SK-N-SH (cell line): ENCODE results near the gene ABCA7. TPM values are rescaled to one million over a fixed set of nuclear protein-coding genes. Genes with fewer than 3 reads are reported as not detected.

Source experiments
- CTCF ChIA-PET: fragments of 300-600, 350-600 bp; formaldehyde crosslinking; extraction: SDS; loops from one replicate; lab custom pipeline; 2021; lab: Yijun Ruan, JAX
- POLR2A ChIA-PET: fragments of 350-600 bp; sonication (Branson Sonifier 250); formaldehyde crosslinking; extraction: SDS; loops from one replicate; lab custom pipeline; 2020; ENCODE audit warnings: antibody characterized with exemption, inconsistent platforms; lab: Yijun Ruan, JAX
- DNase-seq: peaks from one replicate; pipeline ENCODE4 v3.0.0; 2012
- H2AFZ ChIP-seq: fragments of 200-600 bp; sonication (generic); 2 replicates; pipeline ENCODE4 v1.8.1; 2016; ENCODE audit warnings: antibody characterized with exemption, mild to moderate bottlenecking, low read depth
- H3F3A ChIP-seq: fragments of 200-600 bp; sonication (generic); replicated peaks from 2 replicates; pipeline ENCODE3; 2016; ENCODE audit warnings: antibody characterized with exemption, mild to moderate bottlenecking; ENCODE audit not compliant: insufficient read depth
- H3K27ac ChIP-seq, 2 experiments: fragments of 200-500 bp in 1 of 2; fragments of 200-600 bp in 1 of 2; sonication (Bioruptor generic) in 1 of 2; sonication (generic), shearing (Covaris generic) in 1 of 2; 2 replicates each; pipeline versions ENCODE4 v1.5.1 to v1.6.1; 2014 to 2016; ENCODE audit warnings: low read depth in 2 of 2, inconsistent platforms in 1 of 2, low read length in 1 of 2, mild to moderate bottlenecking in 1 of 2, mixed read lengths in 1 of 2
- H3K27me3 ChIP-seq: fragments of 200-600 bp; sonication (generic), shearing (Covaris generic); 2 replicates; pipeline ENCODE4 v1.6.1; 2016; ENCODE audit warnings: mixed run types; ENCODE audit not compliant: insufficient read depth
- H3K36me3 ChIP-seq, 2 experiments: fragments of 200-500 bp in 1 of 2; fragments of 200-600 bp in 1 of 2; sonication (Bioruptor generic) in 1 of 2; sonication (generic) in 1 of 2; replicated peaks in 1 of 2; 2 replicates each; pipeline versions ENCODE3 to v1.5.1; 2014 to 2016; ENCODE audit warnings: low read length in 1 of 2, mild to moderate bottlenecking in 1 of 2; ENCODE audit not compliant: insufficient read depth in 2 of 2, control insufficient read depth in 1 of 2
- H3K4me1 ChIP-seq, 2 experiments: fragments of 200-500 bp in 1 of 2; fragments of 200-600 bp in 1 of 2; sonication (Bioruptor generic) in 1 of 2; sonication (generic), shearing (Covaris generic) in 1 of 2; 2 replicates each; pipeline versions ENCODE4 v1.5.1 to v1.6.1; 2014 to 2016; ENCODE audit warnings: low read depth in 1 of 2, low read length in 1 of 2, mixed run types in 1 of 2; ENCODE audit not compliant: insufficient read depth in 2 of 2, control insufficient read depth in 1 of 2
- H3K4me2 ChIP-seq: fragments of 200-600 bp; sonication (generic), shearing (Covaris generic); 2 replicates; pipeline ENCODE4 v1.6.1; 2017; ENCODE audit warnings: mixed run types
- H3K4me3 ChIP-seq, 2 experiments: fragments of 200-500 bp in 1 of 2; fragments of 200-600 bp in 1 of 2; sonication (Bioruptor generic) in 1 of 2; sonication (generic), shearing (Covaris generic) in 1 of 2; 2 replicates each; pipeline versions ENCODE4 v1.5.1 to v1.8.1; 2014 to 2016; ENCODE audit warnings: low read depth in 2 of 2, inconsistent platforms in 1 of 2, low read length in 1 of 2, mild to moderate bottlenecking in 1 of 2, mixed read lengths in 1 of 2, moderate library complexity in 1 of 2
- H3K79me2 ChIP-seq: fragments of 200-600 bp; sonication (generic); 2 replicates; pipeline ENCODE4 v1.8.1; 2017; ENCODE audit warnings: mild to moderate bottlenecking; ENCODE audit not compliant: insufficient read depth
- H3K9ac ChIP-seq: fragments of 200-600 bp; sonication (generic); 2 replicates; pipeline ENCODE4 v1.6.1; 2017; ENCODE audit warnings: mixed run types
- H3K9me2 ChIP-seq: fragments of 200-600 bp; sonication (generic); 2 replicates; pipeline ENCODE4 v1.6.1; 2017; ENCODE audit warnings: mixed run types
- H3K9me3 ChIP-seq: fragments of 200-600 bp; sonication (generic); 2 replicates; pipeline ENCODE4 v1.6.1; 2017; ENCODE audit warnings: mixed run types, mild to moderate bottlenecking, moderate library complexity
- H4K20me1 ChIP-seq: fragments of 200-600 bp; sonication (generic); 2 replicates; pipeline ENCODE4 v1.6.1; 2017; ENCODE audit warnings: mild to moderate bottlenecking, mixed run types; ENCODE audit not compliant: insufficient read depth
- ELF1 ChIP-seq: IDR thresholded peaks from 2 replicates; pipeline ENCODE4 v1.4.0; 2012
- EZH2phosphoT487 ChIP-seq: fragments of 200-600 bp; sonication (generic); IDR thresholded peaks from 2 replicates; pipeline ENCODE4 v1.6.1; 2017; ENCODE audit warnings: low read depth, mixed run types, mild to moderate bottlenecking, antibody characterized with exemption, moderate library complexity, borderline replicate concordance
- FOXJ3 ChIP-seq: sonication (generic); formaldehyde crosslinking; IDR thresholded peaks from 2 replicates; pipeline ENCODE4 v1.5.1; 2020; ENCODE audit warnings: mild to moderate bottlenecking, missing genetic modification reagents
- FOXM1 ChIP-seq: IDR thresholded peaks from 2 replicates; pipeline ENCODE4 v1.4.0; 2012; ENCODE audit warnings: low read depth, mild to moderate bottlenecking
- GATA2 ChIP-seq: sonication (generic); formaldehyde crosslinking; IDR thresholded peaks from 2 replicates; pipeline ENCODE4 v1.5.0; 2020; ENCODE audit warnings: mild to moderate bottlenecking, missing genetic modification reagents
- MXI1 ChIP-seq: IDR thresholded peaks from 2 replicates; pipeline ENCODE4 v1.6.1; 2012; ENCODE audit warnings: mild to moderate bottlenecking, low read depth, low read length, improper control_type of control experiment
- NFIC ChIP-seq: IDR thresholded peaks from 2 replicates; pipeline ENCODE4 v1.4.0; 2012; ENCODE audit warnings: borderline replicate concordance
- POLR2AphosphoS5 ChIP-seq: IDR thresholded peaks from 2 replicates; pipeline ENCODE4 v1.6.1; 2012; ENCODE audit warnings: low read depth, low read length
- RFX5 ChIP-seq: IDR thresholded peaks from 2 replicates; pipeline ENCODE4 v1.6.1; 2012; ENCODE audit warnings: mild to moderate bottlenecking, improper control_type of control experiment, low read length
- SIN3A ChIP-seq: IDR thresholded peaks from 2 replicates; pipeline ENCODE4 v1.6.1; 2012; ENCODE audit warnings: low read depth, mild to moderate bottlenecking, low read length, moderate library complexity, borderline replicate concordance
- SMC3 ChIP-seq: IDR thresholded peaks from 2 replicates; pipeline ENCODE4 v1.6.1; 2012; ENCODE audit warnings: low read depth, low read length, improper control_type of control experiment
- TAF1 ChIP-seq: IDR thresholded peaks from 2 replicates; pipeline ENCODE4 v1.6.1; 2012; ENCODE audit warnings: low read depth, mild to moderate bottlenecking, low read length, moderate library complexity, borderline replicate concordance
- TEAD4 ChIP-seq: IDR thresholded peaks from 2 replicates; pipeline ENCODE4 v1.4.0; 2012; ENCODE audit warnings: mild to moderate bottlenecking, borderline replicate concordance; ENCODE audit not compliant: insufficient read depth
- WGBS: methylation state at CpG from one replicate; pipeline ENCODE4 v1.1.6; 2017; ENCODE audit warnings: low lambda C conversion rate; 5-methylcytosine and 5-hydroxymethylcytosine counted together
- polyA plus RNA-seq, 3 experiments: library from polyadenylated mRNA; depleted of rRNA; stranded (reverse); fragments of >200 nt; gene quantifications; 2 replicates each; pipeline ENCODE4 v1.2.3, GENCODE V29; 2012
- TF ChIP-seq, protein P1 (sequence below): fragments of 150-350 bp; IDR thresholded peaks from 2 replicates; pipeline ENCODE4 v1.6.1; 2016; ENCODE audit warnings: mild to moderate bottlenecking, low read depth, low read length
- TF ChIP-seq, protein P2 (sequence below): IDR thresholded peaks from 2 replicates; pipeline ENCODE4 v1.4.0; 2012; ENCODE audit warnings: low read depth, borderline replicate concordance
- TF ChIP-seq, protein P3 (sequence below): IDR thresholded peaks from 2 replicates; pipeline ENCODE4; 2012

Gene ABCA7
- polyA plus RNA-seq, 1 of the 3 experiments (the other 2 are of a cell fraction) = 7.8 TPM

DNA sequence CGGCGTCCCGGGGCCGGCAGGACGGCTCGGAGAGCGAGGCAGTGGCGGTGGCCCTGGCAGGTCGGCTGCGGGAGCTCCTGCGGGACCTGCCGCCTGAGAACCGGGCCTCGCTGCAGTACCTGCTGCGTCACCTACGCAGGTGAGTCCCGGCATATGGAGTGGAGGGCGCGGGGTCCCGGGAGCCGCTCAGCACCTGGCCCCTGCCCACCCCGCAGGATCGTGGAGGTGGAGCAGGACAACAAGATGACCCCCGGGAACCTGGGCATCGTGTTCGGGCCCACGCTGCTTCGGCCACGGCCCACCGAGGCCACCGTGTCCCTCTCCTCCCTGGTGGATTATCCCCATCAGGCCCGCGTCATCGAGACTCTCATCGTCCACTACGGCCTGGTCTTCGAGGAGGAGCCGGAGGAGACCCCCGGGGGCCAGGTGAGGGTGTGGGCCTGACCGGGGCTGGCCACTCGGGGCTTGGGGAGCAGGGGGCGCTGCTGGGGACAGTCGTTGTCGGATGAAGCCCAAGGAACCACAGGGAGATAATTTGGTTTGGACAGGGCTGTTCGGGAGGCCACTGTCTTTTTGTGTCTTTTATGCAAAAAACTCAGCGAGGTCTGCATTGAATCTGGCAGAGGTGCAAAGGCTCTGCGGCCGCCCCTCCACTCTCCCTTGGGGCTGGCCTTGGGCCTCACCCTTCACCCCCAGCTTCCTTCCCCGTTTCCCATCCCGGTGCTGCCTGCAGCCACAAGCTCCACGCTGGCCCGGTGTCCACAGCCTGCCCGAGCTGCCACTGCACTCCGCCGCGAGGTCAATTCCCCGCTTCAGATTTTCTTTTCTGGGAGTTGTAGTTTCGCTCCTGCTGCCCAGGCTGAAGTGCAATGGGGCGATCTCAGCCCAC lies 43.3 kb downstream of the ABCA7 start:
- no peak for TF ChIP-seq SMC3
- TF ChIP-seq SIN3A = no peak
- TF ChIP-seq FOXM1 = no peak
- TF ChIP-seq EZH2phosphoT487 = no peak
- TF ChIP-seq TAF1 = no peak
- no peak for TF ChIP-seq GATA2 (CRISPR knock-in tag)
- TF ChIP-seq NFIC = no peak
- TF ChIP-seq, protein P1, sequence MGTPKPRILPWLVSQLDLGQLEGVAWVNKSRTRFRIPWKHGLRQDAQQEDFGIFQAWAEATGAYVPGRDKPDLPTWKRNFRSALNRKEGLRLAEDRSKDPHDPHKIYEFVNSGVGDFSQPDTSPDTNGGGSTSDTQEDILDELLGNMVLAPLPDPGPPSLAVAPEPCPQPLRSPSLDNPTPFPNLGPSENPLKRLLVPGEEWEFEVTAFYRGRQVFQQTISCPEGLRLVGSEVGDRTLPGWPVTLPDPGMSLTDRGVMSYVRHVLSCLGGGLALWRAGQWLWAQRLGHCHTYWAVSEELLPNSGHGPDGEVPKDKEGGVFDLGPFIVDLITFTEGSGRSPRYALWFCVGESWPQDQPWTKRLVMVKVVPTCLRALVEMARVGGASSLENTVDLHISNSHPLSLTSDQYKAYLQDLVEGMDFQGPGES = no peak
- TF ChIP-seq ELF1 = no peak
- TF ChIP-seq, protein P2, sequence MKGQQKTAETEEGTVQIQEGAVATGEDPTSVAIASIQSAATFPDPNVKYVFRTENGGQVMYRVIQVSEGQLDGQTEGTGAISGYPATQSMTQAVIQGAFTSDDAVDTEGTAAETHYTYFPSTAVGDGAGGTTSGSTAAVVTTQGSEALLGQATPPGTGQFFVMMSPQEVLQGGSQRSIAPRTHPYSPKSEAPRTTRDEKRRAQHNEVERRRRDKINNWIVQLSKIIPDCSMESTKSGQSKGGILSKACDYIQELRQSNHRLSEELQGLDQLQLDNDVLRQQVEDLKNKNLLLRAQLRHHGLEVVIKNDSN = no peak
- TF ChIP-seq POLR2AphosphoS5 = no peak
- no peak for TF ChIP-seq RFX5
- TF ChIP-seq, protein P3, sequence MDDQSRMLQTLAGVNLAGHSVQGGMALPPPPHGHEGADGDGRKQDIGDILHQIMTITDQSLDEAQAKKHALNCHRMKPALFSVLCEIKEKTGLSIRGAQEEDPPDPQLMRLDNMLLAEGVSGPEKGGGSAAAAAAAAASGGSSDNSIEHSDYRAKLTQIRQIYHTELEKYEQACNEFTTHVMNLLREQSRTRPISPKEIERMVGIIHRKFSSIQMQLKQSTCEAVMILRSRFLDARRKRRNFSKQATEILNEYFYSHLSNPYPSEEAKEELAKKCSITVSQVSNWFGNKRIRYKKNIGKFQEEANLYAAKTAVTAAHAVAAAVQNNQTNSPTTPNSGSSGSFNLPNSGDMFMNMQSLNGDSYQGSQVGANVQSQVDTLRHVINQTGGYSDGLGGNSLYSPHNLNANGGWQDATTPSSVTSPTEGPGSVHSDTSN = no peak
- TF ChIP-seq MXI1 = no peak
- TF ChIP-seq FOXJ3 (CRISPR knock-in tag) = no peak
- TF ChIP-seq TEAD4 = no peak
- peak overlapping the region; percentile 82 for H3K4me2 ChIP-seq
- no peaks in the 10 kb centered on the region for H3K9me2 ChIP-seq
- H3F3A ChIP-seq = peaks cover 13% of the 10 kb centered on the region
- no peaks in the 10 kb centered on the region for H3K27me3 ChIP-seq
- no peak overlapping the region for H3K27ac ChIP-seq
- POLR2A ChIA-PET = interaction anchor here (1.0 to 2.4 kb wide), 2 partner anchors 22 to 186 kb away, joined by 3 to 9 read pairs; partner anchors contain the start of gene CIRBP
- H3K36me3 ChIP-seq = peaks cover 0 to 9% of the 10 kb centered on the region in 2 experiments
- H3K9me3 ChIP-seq = no peaks in the 10 kb centered on the region
- H3K4me3 ChIP-seq = peak overlapping the region; percentile 45 to 47
- no peak overlapping the region for H2AFZ ChIP-seq
- DNase-seq = no peak
- CTCF ChIA-PET = interaction anchor here (0.6 to 2.4 kb wide), 7 partner anchors 7 to 161 kb away, joined by 3 to 11 read pairs (median 5); no protein-coding TSS in a partner anchor
- H4K20me1 ChIP-seq = no peaks in the 10 kb centered on the region
- WGBS = 37% methylated on average over 34 of the region's 59 CpGs
- H3K4me1 ChIP-seq = peaks cover 0 to 22% of the 10 kb centered on the region in 2 experiments; a peak in 2 of 4 replicates
- H3K79me2 ChIP-seq = no peaks in the 10 kb centered on the region
- H3K9ac ChIP-seq = no peak overlapping the region
